H9 (cell line): ENCODE measurements around the gene PEX14. TPM values are rescaled to one million over a fixed set of nuclear protein-coding genes. Genes with fewer than 3 reads are reported as not detected.

Experiments used
- DNase-seq: peaks from one replicate; pipeline ENCODE4 v3.0.0-alpha.2; 2017
- H2AFZ ChIP-seq: one replicate; pipeline ENCODE4 v1.6.1; 2013; ENCODE audit warnings: mild to moderate bottlenecking, low read length, control low read depth, moderate library complexity
- H2AK5ac ChIP-seq: 2 replicates; pipeline ENCODE4 v1.6.1; 2013; ENCODE audit warnings: low read length, control low read depth, mixed read lengths; ENCODE audit not compliant: insufficient read length
- H2BK120ac ChIP-seq: one replicate; pipeline ENCODE4 v1.6.1; 2013; ENCODE audit warnings: low read depth, mild to moderate bottlenecking, low read length, control low read depth, inconsistent platforms; ENCODE audit not compliant: poor library complexity, severe bottlenecking
- H2BK12ac ChIP-seq: 2 replicates; pipeline ENCODE4 v1.6.1; 2013; ENCODE audit warnings: low read length, control low read depth, mixed read lengths, low read depth; ENCODE audit not compliant: insufficient read length
- H2BK15ac ChIP-seq: 2 replicates; pipeline ENCODE4 v1.6.1; 2013; ENCODE audit warnings: low read depth, low read length, control low read depth
- H2BK20ac ChIP-seq: one replicate; pipeline ENCODE4 v1.6.1; 2013; ENCODE audit warnings: low read depth, mild to moderate bottlenecking, low read length, control low read depth, inconsistent platforms; ENCODE audit not compliant: poor library complexity, severe bottlenecking
- H2BK5ac ChIP-seq: 2 replicates; pipeline ENCODE4 v1.6.1; 2013; ENCODE audit warnings: low read length, control low read depth, mixed read lengths; ENCODE audit not compliant: insufficient read length
- H3K14ac ChIP-seq: 2 replicates; pipeline ENCODE4 v1.6.1; 2013; ENCODE audit warnings: low read length, control low read depth; ENCODE audit not compliant: insufficient read depth
- H3K18ac ChIP-seq: 2 replicates; pipeline ENCODE4 v1.6.1; 2013; ENCODE audit warnings: low read depth, mild to moderate bottlenecking, mixed read lengths, low read length, control low read depth; ENCODE audit not compliant: insufficient read length
- H3K23ac ChIP-seq: 2 replicates; pipeline ENCODE4 v1.6.1; 2013; ENCODE audit warnings: low read length, control low read depth, mixed read lengths, low read depth; ENCODE audit not compliant: insufficient read length
- H3K23me2 ChIP-seq: 2 replicates; pipeline ENCODE4 v1.6.1; 2013; ENCODE audit warnings: low read depth, mild to moderate bottlenecking, mixed read lengths, low read length, control low read depth; ENCODE audit not compliant: insufficient read length, poor library complexity, severe bottlenecking
- H3K27ac ChIP-seq: 2 replicates; pipeline ENCODE4 v1.5.1; 2013; ENCODE audit warnings: low read length, control low read depth, mixed read lengths, low read depth; ENCODE audit not compliant: insufficient read length
- H3K27me3 ChIP-seq: 2 replicates; pipeline ENCODE4 v1.6.1; 2013; ENCODE audit warnings: low read length, control low read depth, inconsistent platforms; ENCODE audit not compliant: insufficient read depth
- H3K4ac ChIP-seq: 2 replicates; pipeline ENCODE4 v1.6.1; 2013; ENCODE audit warnings: low read depth, mild to moderate bottlenecking, control low read depth, inconsistent platforms, low read length, moderate library complexity
- H3K4me1 ChIP-seq: 2 replicates; pipeline ENCODE4 v1.6.1; 2013; ENCODE audit warnings: low read length, control low read depth, inconsistent platforms; ENCODE audit not compliant: insufficient read depth
- H3K4me2 ChIP-seq: 2 replicates; pipeline ENCODE4 v1.6.1; 2013; ENCODE audit warnings: low read length, control low read depth, mixed read lengths; ENCODE audit not compliant: insufficient read length, insufficient read depth
- H3K56ac ChIP-seq: 2 replicates; pipeline ENCODE4 v1.6.1; 2013; ENCODE audit warnings: low read depth, mild to moderate bottlenecking, mixed read lengths, low read length, control low read depth; ENCODE audit not compliant: insufficient read length
- H3K79me1 ChIP-seq: 2 replicates; pipeline ENCODE4 v1.6.1; 2013; ENCODE audit warnings: low read depth, mild to moderate bottlenecking, moderate library complexity, low read length, control low read depth, inconsistent platforms; ENCODE audit not compliant: insufficient read depth, poor library complexity, severe bottlenecking
- H3K79me2 ChIP-seq: 2 replicates; pipeline ENCODE4 v1.6.1; 2013; ENCODE audit warnings: low read length, control low read depth, inconsistent platforms; ENCODE audit not compliant: insufficient read depth
- H3K9ac ChIP-seq: 2 replicates; pipeline ENCODE4 v1.6.1; 2013; ENCODE audit warnings: low read length, control low read depth, mixed read lengths; ENCODE audit not compliant: insufficient read length; ENCODE audit errors: extremely low read depth
- H3K9me3 ChIP-seq: one replicate; pipeline ENCODE4 v1.6.1; 2013; ENCODE audit warnings: low read depth, low read length, inconsistent platforms; ENCODE audit not compliant: control insufficient read depth
- H3T11ph ChIP-seq: one replicate; pipeline ENCODE4 v1.6.1; 2013; ENCODE audit warnings: mild to moderate bottlenecking, low read length, control low read depth, inconsistent platforms
- H4K20me1 ChIP-seq: one replicate; pipeline ENCODE4 v1.6.1; 2013; ENCODE audit not compliant: control insufficient read depth, insufficient read length, insufficient read depth
- H4K5ac ChIP-seq: 2 replicates; pipeline ENCODE4 v1.6.1; 2013; ENCODE audit warnings: low read depth, mild to moderate bottlenecking, mixed read lengths, low read length, control low read depth; ENCODE audit not compliant: insufficient read length
- H4K8ac ChIP-seq: replicated peaks from 2 replicates; pipeline ENCODE4 v1.6.1; 2013; ENCODE audit warnings: low read length, control low read depth, mixed read lengths, low read depth; ENCODE audit not compliant: insufficient read length
- H4K91ac ChIP-seq: 2 replicates; pipeline ENCODE4 v1.6.1; 2013; ENCODE audit warnings: low read depth, mild to moderate bottlenecking, moderate library complexity, mixed read lengths, low read length, control low read depth; ENCODE audit not compliant: insufficient read length
- H3K27ac Mint-ChIP-seq, 3 experiments: 2 replicates in 2 of 3; 3 replicates in 1 of 3; pipeline ENCODE4 v1.8.0; 2020 to 2021; ENCODE audit warnings: mixed read lengths in 3 of 3, mild to moderate bottlenecking in 1 of 3, moderate library complexity in 1 of 3
- H3K27me3 Mint-ChIP-seq: 2 replicates; pipeline ENCODE4 v1.8.0; 2021; ENCODE audit warnings: low read depth, mild to moderate bottlenecking, moderate library complexity, mixed read lengths
- H3K36me3 Mint-ChIP-seq, 3 experiments: 2 replicates in 2 of 3; 3 replicates in 1 of 3; pipeline ENCODE4 v1.8.0; 2020 to 2021; ENCODE audit warnings: low read depth in 3 of 3, mixed read lengths in 3 of 3; ENCODE audit not compliant: insufficient read depth in 1 of 3
- H3K4me1 Mint-ChIP-seq, 2 experiments: 2 replicates each; pipeline ENCODE4 v1.8.0; 2020; ENCODE audit warnings: mixed read lengths in 2 of 2
- H3K4me3 Mint-ChIP-seq, 2 experiments: 2 replicates in 1 of 2; 3 replicates in 1 of 2; pipeline ENCODE4 v1.8.0; 2020 to 2021; ENCODE audit warnings: mild to moderate bottlenecking in 2 of 2, mixed read lengths in 2 of 2, moderate library complexity in 1 of 2
- H3K9me3 Mint-ChIP-seq, 2 experiments: 2 replicates in 1 of 2; 3 replicates in 1 of 2; pipeline ENCODE4 v1.8.0; 2020; ENCODE audit warnings: mild to moderate bottlenecking in 2 of 2, mixed read lengths in 2 of 2, moderate library complexity in 1 of 2
- CTCF ChIP-seq: fragments of 200-600 bp; sonication (generic); conservative IDR thresholded peaks from 3 replicates; pipeline ENCODE4 v1.8.0; 2021; ENCODE audit warnings: antibody characterized with exemption, mild to moderate bottlenecking
- WGBS: extraction: QIAGEN DNeasy Blood & Tissue Kit; methylation state at CpG from one replicate; pipeline ENCODE4 v1.1.7; 2013; ENCODE audit warnings: missing lambda C conversion rate, low lambda C conversion rate, mixed read lengths; ENCODE audit not compliant: insufficient read length; ENCODE audit errors: extremely low coverage; 5-methylcytosine and 5-hydroxymethylcytosine counted together
- total RNA-seq: library from RNA; stranded (reverse); gene quantifications from 2 replicates; pipeline ENCODE4 v1.2.1, GENCODE V29; 2021

The PEX14 gene
- total RNA-seq, 1 experiment from 2014 or later, result 23.9 TPM

- no peak overlapping the region for H2BK5ac ChIP-seq
- no peaks in the 10 kb centered on the region for H3K27me3 ChIP-seq
- no peaks in the 10 kb centered on the region for H3K9me3 Mint-ChIP-seq
- WGBS, result no CpG with 5 or more reads among the region's 6 CpGs
- H4K20me1 ChIP-seq, result no peaks in the 10 kb centered on the region
- H4K8ac ChIP-seq, result no peak overlapping the region
- H3T11ph ChIP-seq, result no peak overlapping the region
- no peak overlapping the region for H2AFZ ChIP-seq
- H3K79me2 ChIP-seq, result no peaks in the 10 kb centered on the region
- H3K36me3 Mint-ChIP-seq, result no peaks in the 10 kb centered on the region
- no peak overlapping the region for H3K18ac ChIP-seq
- no peak overlapping the region for H3K9ac ChIP-seq
- DNase-seq, result no peak
- H2BK120ac ChIP-seq, result no peak overlapping the region
- no peak for TF ChIP-seq CTCF
- peaks cover 22% of the 10 kb centered on the region in 2 experiments for H3K4me1 Mint-ChIP-seq
- no peaks in the 10 kb centered on the region for H3K79me1 ChIP-seq
- H3K4ac ChIP-seq, result no peak overlapping the region
- H3K27me3 Mint-ChIP-seq, result no peaks in the 10 kb centered on the region
- H2BK15ac ChIP-seq, result no peak overlapping the region
- no peak overlapping the region for H2BK20ac ChIP-seq
- no peaks in the 10 kb centered on the region; the same call in 1 of the 2 replicates for H3K4me1 ChIP-seq
- no peaks in the 10 kb centered on the region for H3K9me3 ChIP-seq
- no peak overlapping the region for H4K91ac ChIP-seq
- no peak overlapping the region for H2AK5ac ChIP-seq
- H3K23me2 ChIP-seq, result no peaks in the 10 kb centered on the region
- H3K4me2 ChIP-seq, result no peak overlapping the region
- H3K14ac ChIP-seq, result no peak overlapping the region
- no peak overlapping the region for H3K4me3 Mint-ChIP-seq
- no peak overlapping the region for H2BK12ac ChIP-seq
- 0 out of 7 replicates have a peak overlapping the region, but pooled peaks of 1 of the 3 experiments have one; percentile 38 for H3K27ac Mint-ChIP-seq
- H3K27ac ChIP-seq, result no peak overlapping the region
- no peak overlapping the region for H3K23ac ChIP-seq
- no peak overlapping the region for H4K5ac ChIP-seq
- H3K56ac ChIP-seq, result no peak overlapping the region
Measured at GRCh38 chr1:10610901-10611600, 136.3 kb downstream of the PEX14 start.
